H9 (cell line): ENCODE data around the gene CDK17. TPM values are rescaled to one million over a fixed set of nuclear protein-coding genes. Genes with fewer than 3 reads are reported as not detected.

Experiments
- DNase-seq: peaks from one replicate; pipeline ENCODE4 v3.0.0-alpha.2; 2017
- H2AFZ ChIP-seq: one replicate; pipeline ENCODE4 v1.6.1; 2013; ENCODE audit warnings: mild to moderate bottlenecking, low read length, control low read depth, moderate library complexity
- H2AK5ac ChIP-seq: 2 replicates; pipeline ENCODE4 v1.6.1; 2013; ENCODE audit warnings: low read length, control low read depth, mixed read lengths; ENCODE audit not compliant: insufficient read length
- H2BK120ac ChIP-seq: one replicate; pipeline ENCODE4 v1.6.1; 2013; ENCODE audit warnings: low read depth, mild to moderate bottlenecking, low read length, control low read depth, inconsistent platforms; ENCODE audit not compliant: poor library complexity, severe bottlenecking
- H2BK12ac ChIP-seq: 2 replicates; pipeline ENCODE4 v1.6.1; 2013; ENCODE audit warnings: low read length, control low read depth, mixed read lengths, low read depth; ENCODE audit not compliant: insufficient read length
- H2BK15ac ChIP-seq: 2 replicates; pipeline ENCODE4 v1.6.1; 2013; ENCODE audit warnings: low read depth, low read length, control low read depth
- H2BK20ac ChIP-seq: one replicate; pipeline ENCODE4 v1.6.1; 2013; ENCODE audit warnings: low read depth, mild to moderate bottlenecking, low read length, control low read depth, inconsistent platforms; ENCODE audit not compliant: poor library complexity, severe bottlenecking
- H2BK5ac ChIP-seq: 2 replicates; pipeline ENCODE4 v1.6.1; 2013; ENCODE audit warnings: low read length, control low read depth, mixed read lengths; ENCODE audit not compliant: insufficient read length
- H3K14ac ChIP-seq: 2 replicates; pipeline ENCODE4 v1.6.1; 2013; ENCODE audit warnings: low read length, control low read depth; ENCODE audit not compliant: insufficient read depth
- H3K18ac ChIP-seq: 2 replicates; pipeline ENCODE4 v1.6.1; 2013; ENCODE audit warnings: low read depth, mild to moderate bottlenecking, mixed read lengths, low read length, control low read depth; ENCODE audit not compliant: insufficient read length
- H3K23ac ChIP-seq: 2 replicates; pipeline ENCODE4 v1.6.1; 2013; ENCODE audit warnings: low read length, control low read depth, mixed read lengths, low read depth; ENCODE audit not compliant: insufficient read length
- H3K23me2 ChIP-seq: 2 replicates; pipeline ENCODE4 v1.6.1; 2013; ENCODE audit warnings: low read depth, mild to moderate bottlenecking, mixed read lengths, low read length, control low read depth; ENCODE audit not compliant: insufficient read length, poor library complexity, severe bottlenecking
- H3K27ac ChIP-seq: 2 replicates; pipeline ENCODE4 v1.5.1; 2013; ENCODE audit warnings: low read length, control low read depth, mixed read lengths, low read depth; ENCODE audit not compliant: insufficient read length
- H3K27me3 ChIP-seq: 2 replicates; pipeline ENCODE4 v1.6.1; 2013; ENCODE audit warnings: low read length, control low read depth, inconsistent platforms; ENCODE audit not compliant: insufficient read depth
- H3K4ac ChIP-seq: 2 replicates; pipeline ENCODE4 v1.6.1; 2013; ENCODE audit warnings: low read depth, mild to moderate bottlenecking, control low read depth, inconsistent platforms, low read length, moderate library complexity
- H3K4me1 ChIP-seq: 2 replicates; pipeline ENCODE4 v1.6.1; 2013; ENCODE audit warnings: low read length, control low read depth, inconsistent platforms; ENCODE audit not compliant: insufficient read depth
- H3K4me2 ChIP-seq: 2 replicates; pipeline ENCODE4 v1.6.1; 2013; ENCODE audit warnings: low read length, control low read depth, mixed read lengths; ENCODE audit not compliant: insufficient read length, insufficient read depth
- H3K56ac ChIP-seq: 2 replicates; pipeline ENCODE4 v1.6.1; 2013; ENCODE audit warnings: low read depth, mild to moderate bottlenecking, mixed read lengths, low read length, control low read depth; ENCODE audit not compliant: insufficient read length
- H3K79me1 ChIP-seq: 2 replicates; pipeline ENCODE4 v1.6.1; 2013; ENCODE audit warnings: low read depth, mild to moderate bottlenecking, moderate library complexity, low read length, control low read depth, inconsistent platforms; ENCODE audit not compliant: insufficient read depth, poor library complexity, severe bottlenecking
- H3K79me2 ChIP-seq: 2 replicates; pipeline ENCODE4 v1.6.1; 2013; ENCODE audit warnings: low read length, control low read depth, inconsistent platforms; ENCODE audit not compliant: insufficient read depth
- H3K9ac ChIP-seq: 2 replicates; pipeline ENCODE4 v1.6.1; 2013; ENCODE audit warnings: low read length, control low read depth, mixed read lengths; ENCODE audit not compliant: insufficient read length; ENCODE audit errors: extremely low read depth
- H3K9me3 ChIP-seq: one replicate; pipeline ENCODE4 v1.6.1; 2013; ENCODE audit warnings: low read depth, low read length, inconsistent platforms; ENCODE audit not compliant: control insufficient read depth
- H3T11ph ChIP-seq: one replicate; pipeline ENCODE4 v1.6.1; 2013; ENCODE audit warnings: mild to moderate bottlenecking, low read length, control low read depth, inconsistent platforms
- H4K20me1 ChIP-seq: one replicate; pipeline ENCODE4 v1.6.1; 2013; ENCODE audit not compliant: control insufficient read depth, insufficient read length, insufficient read depth
- H4K5ac ChIP-seq: 2 replicates; pipeline ENCODE4 v1.6.1; 2013; ENCODE audit warnings: low read depth, mild to moderate bottlenecking, mixed read lengths, low read length, control low read depth; ENCODE audit not compliant: insufficient read length
- H4K8ac ChIP-seq: replicated peaks from 2 replicates; pipeline ENCODE4 v1.6.1; 2013; ENCODE audit warnings: low read length, control low read depth, mixed read lengths, low read depth; ENCODE audit not compliant: insufficient read length
- H4K91ac ChIP-seq: 2 replicates; pipeline ENCODE4 v1.6.1; 2013; ENCODE audit warnings: low read depth, mild to moderate bottlenecking, moderate library complexity, mixed read lengths, low read length, control low read depth; ENCODE audit not compliant: insufficient read length
- H3K27ac Mint-ChIP-seq, 3 experiments: 2 replicates in 2 of 3; 3 replicates in 1 of 3; pipeline ENCODE4 v1.8.0; 2020 to 2021; ENCODE audit warnings: mixed read lengths in 3 of 3, mild to moderate bottlenecking in 1 of 3, moderate library complexity in 1 of 3
- H3K27me3 Mint-ChIP-seq: 2 replicates; pipeline ENCODE4 v1.8.0; 2021; ENCODE audit warnings: low read depth, mild to moderate bottlenecking, moderate library complexity, mixed read lengths
- H3K36me3 Mint-ChIP-seq, 3 experiments: 2 replicates in 2 of 3; 3 replicates in 1 of 3; pipeline ENCODE4 v1.8.0; 2020 to 2021; ENCODE audit warnings: low read depth in 3 of 3, mixed read lengths in 3 of 3; ENCODE audit not compliant: insufficient read depth in 1 of 3
- H3K4me1 Mint-ChIP-seq, 2 experiments: 2 replicates each; pipeline ENCODE4 v1.8.0; 2020; ENCODE audit warnings: mixed read lengths in 2 of 2
- H3K4me3 Mint-ChIP-seq, 2 experiments: 2 replicates in 1 of 2; 3 replicates in 1 of 2; pipeline ENCODE4 v1.8.0; 2020 to 2021; ENCODE audit warnings: mild to moderate bottlenecking in 2 of 2, mixed read lengths in 2 of 2, moderate library complexity in 1 of 2
- H3K9me3 Mint-ChIP-seq, 2 experiments: 2 replicates in 1 of 2; 3 replicates in 1 of 2; pipeline ENCODE4 v1.8.0; 2020; ENCODE audit warnings: mild to moderate bottlenecking in 2 of 2, mixed read lengths in 2 of 2, moderate library complexity in 1 of 2
- WGBS: extraction: QIAGEN DNeasy Blood & Tissue Kit; methylation state at CpG from one replicate; pipeline ENCODE4 v1.1.7; 2013; ENCODE audit warnings: missing lambda C conversion rate, low lambda C conversion rate, mixed read lengths; ENCODE audit not compliant: insufficient read length; ENCODE audit errors: extremely low coverage; 5-methylcytosine and 5-hydroxymethylcytosine counted together
- total RNA-seq: library from RNA; stranded (reverse); gene quantifications from 2 replicates; pipeline ENCODE4 v1.2.1, GENCODE V29; 2021
- TF ChIP-seq, protein P1 (sequence below): fragments of 200-600 bp; sonication (generic); conservative IDR thresholded peaks from 3 replicates; pipeline ENCODE4 v1.8.0; 2021; ENCODE audit warnings: antibody characterized with exemption, mild to moderate bottlenecking

CDK17 gene
- total RNA-seq, 1 experiment from 2014 or later = 28.8 TPM

DNA sequence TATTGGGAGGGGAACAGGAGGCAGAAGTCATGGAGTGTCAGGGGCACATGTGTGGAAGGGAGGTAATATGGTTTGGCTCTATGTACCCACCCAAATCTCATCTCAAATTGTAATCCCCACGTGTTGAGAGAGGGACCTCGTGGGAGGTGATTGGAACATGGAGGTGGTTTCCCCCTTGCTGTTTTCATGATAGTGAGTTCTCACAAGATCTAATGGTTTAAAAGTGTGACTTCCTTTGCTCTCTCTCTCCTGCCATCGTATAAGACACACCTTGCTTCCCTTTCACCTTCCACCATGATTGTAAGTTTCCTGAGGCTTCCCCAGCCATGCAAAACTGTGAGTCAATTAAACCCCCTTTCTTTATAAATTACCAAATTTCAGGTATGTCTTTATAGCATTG, 41.6 kb upstream of the CDK17 start:
- no peak overlapping the region for H3K9ac ChIP-seq
- no peak overlapping the region for H2BK5ac ChIP-seq
- TF ChIP-seq, protein P1, sequence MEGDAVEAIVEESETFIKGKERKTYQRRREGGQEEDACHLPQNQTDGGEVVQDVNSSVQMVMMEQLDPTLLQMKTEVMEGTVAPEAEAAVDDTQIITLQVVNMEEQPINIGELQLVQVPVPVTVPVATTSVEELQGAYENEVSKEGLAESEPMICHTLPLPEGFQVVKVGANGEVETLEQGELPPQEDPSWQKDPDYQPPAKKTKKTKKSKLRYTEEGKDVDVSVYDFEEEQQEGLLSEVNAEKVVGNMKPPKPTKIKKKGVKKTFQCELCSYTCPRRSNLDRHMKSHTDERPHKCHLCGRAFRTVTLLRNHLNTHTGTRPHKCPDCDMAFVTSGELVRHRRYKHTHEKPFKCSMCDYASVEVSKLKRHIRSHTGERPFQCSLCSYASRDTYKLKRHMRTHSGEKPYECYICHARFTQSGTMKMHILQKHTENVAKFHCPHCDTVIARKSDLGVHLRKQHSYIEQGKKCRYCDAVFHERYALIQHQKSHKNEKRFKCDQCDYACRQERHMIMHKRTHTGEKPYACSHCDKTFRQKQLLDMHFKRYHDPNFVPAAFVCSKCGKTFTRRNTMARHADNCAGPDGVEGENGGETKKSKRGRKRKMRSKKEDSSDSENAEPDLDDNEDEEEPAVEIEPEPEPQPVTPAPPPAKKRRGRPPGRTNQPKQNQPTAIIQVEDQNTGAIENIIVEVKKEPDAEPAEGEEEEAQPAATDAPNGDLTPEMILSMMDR = no peak
- H4K5ac ChIP-seq = no peak overlapping the region
- WGBS = no CpG with 5 or more reads among the region's 3 CpGs
- no peaks in the 10 kb centered on the region for H3K9me3 Mint-ChIP-seq
- no peaks in the 10 kb centered on the region for H3K27me3 ChIP-seq
- DNase-seq = no peak
- no peak overlapping the region for H2AK5ac ChIP-seq
- no peak overlapping the region for H2AFZ ChIP-seq
- no peaks in the 10 kb centered on the region for H3K4me1 ChIP-seq
- no peak overlapping the region for H3K14ac ChIP-seq
- no peak overlapping the region for H4K91ac ChIP-seq
- no peak overlapping the region for H3K18ac ChIP-seq
- H3K23ac ChIP-seq = no peak overlapping the region
- H3K27ac Mint-ChIP-seq = no peak overlapping the region
- H3K23me2 ChIP-seq = no peaks in the 10 kb centered on the region
- H2BK20ac ChIP-seq = no peak overlapping the region
- H3K27me3 Mint-ChIP-seq = no peaks in the 10 kb centered on the region
- H3K4me1 Mint-ChIP-seq = no peaks in the 10 kb centered on the region
- no peaks in the 10 kb centered on the region for H3K9me3 ChIP-seq
- no peaks in the 10 kb centered on the region for H3K79me1 ChIP-seq
- H3K79me2 ChIP-seq = no peaks in the 10 kb centered on the region
- H2BK12ac ChIP-seq = no peak overlapping the region
- no peaks in the 10 kb centered on the region for H3K36me3 Mint-ChIP-seq
- no peak overlapping the region for H3K27ac ChIP-seq
- no peak overlapping the region for H2BK120ac ChIP-seq
- no peaks in the 10 kb centered on the region for H4K20me1 ChIP-seq
- H2BK15ac ChIP-seq = no peak overlapping the region
- no peak overlapping the region for H3K4ac ChIP-seq
- no peak overlapping the region for H3K4me2 ChIP-seq
- no peak overlapping the region for H3K4me3 Mint-ChIP-seq
- H3T11ph ChIP-seq = no peak overlapping the region
- H3K56ac ChIP-seq = no peak overlapping the region
- H4K8ac ChIP-seq = no peak overlapping the region
